Loucy (cell line): ENCODE measurements around the gene OR6C68.
"Not testable (repeated sequence)": the region's sequence is repeated elsewhere in the genome, so short reads cannot be mapped to it uniquely, and the experiment has no call there.

Experiments used
- H2AFZ ChIP-seq: fragments of 200-600 bp; sonication (generic); 2 replicates; pipeline ENCODE4 v1.6.0; 2016; ENCODE audit warnings: antibody characterized with exemption, mild to moderate bottlenecking, low read length, moderate library complexity
- H3F3A ChIP-seq: fragments of 200-600 bp; 2 replicates; pipeline ENCODE4 v1.6.0; 2016; ENCODE audit warnings: antibody characterized with exemption, low read depth, mild to moderate bottlenecking
- H3K27me3 ChIP-seq: fragments of 200-600 bp; sonication (generic); 2 replicates; pipeline ENCODE4 v1.6.1; 2014; ENCODE audit warnings: low read length, mild to moderate bottlenecking; ENCODE audit not compliant: insufficient read depth, poor library complexity, severe bottlenecking
- H3K36me3 ChIP-seq: fragments of 200-600 bp; sonication (generic); 2 replicates; pipeline ENCODE4 v1.6.1; 2016; ENCODE audit warnings: low read length; ENCODE audit not compliant: insufficient read depth
- H3K4me1 ChIP-seq: fragments of 200-600 bp; sonication (generic); 2 replicates; pipeline ENCODE4 v1.5.1; 2014; ENCODE audit warnings: low read length, mild to moderate bottlenecking; ENCODE audit not compliant: insufficient read depth, poor library complexity, severe bottlenecking
- H3K4me2 ChIP-seq: fragments of 200-600 bp; sonication (generic); 2 replicates; pipeline ENCODE4 v1.6.0; 2014; ENCODE audit warnings: antibody characterized with exemption, low read length, low read depth, mild to moderate bottlenecking; ENCODE audit not compliant: poor library complexity, severe bottlenecking
- H3K4me3 ChIP-seq: fragments of 200-600 bp; sonication (generic); 2 replicates; pipeline ENCODE4 v1.5.1; 2014; ENCODE audit warnings: low read length, mild to moderate bottlenecking, mixed read lengths; ENCODE audit not compliant: poor library complexity, severe bottlenecking
- H3K79me2 ChIP-seq: fragments of 200-600 bp; sonication (generic); 2 replicates; pipeline ENCODE4 v1.6.1; 2014; ENCODE audit warnings: low read length; ENCODE audit not compliant: insufficient read depth
- H3K9ac ChIP-seq: fragments of 200-600 bp; sonication (generic); 2 replicates; pipeline ENCODE4 v1.6.0; 2014; ENCODE audit warnings: mild to moderate bottlenecking, low read depth, low read length, moderate library complexity; ENCODE audit not compliant: poor library complexity, severe bottlenecking
- H3K9me2 ChIP-seq: fragments of 200-600 bp; sonication (generic); replicated peaks from 2 replicates; pipeline ENCODE4 v1.6.1; 2016; ENCODE audit warnings: low read depth, low read length, mixed read lengths
- H3K9me3 ChIP-seq: fragments of 200-600 bp; sonication (generic); 2 replicates; pipeline ENCODE4 v1.6.1; 2014; ENCODE audit warnings: mild to moderate bottlenecking, antibody characterized with exemption, low read length, low read depth; ENCODE audit not compliant: insufficient read depth
- H4K20me1 ChIP-seq: fragments of 200-600 bp; sonication (generic); 2 replicates; pipeline ENCODE4 v1.6.0; 2014; ENCODE audit warnings: antibody characterized with exemption, low read length, mild to moderate bottlenecking; ENCODE audit not compliant: insufficient read depth, poor library complexity, severe bottlenecking
- CTCF ChIP-seq: fragments of 200-600 bp; sonication (generic); conservative IDR thresholded peaks from 2 replicates; pipeline ENCODE4 v1.5.1; 2014; ENCODE audit warnings: mild to moderate bottlenecking, antibody characterized with exemption, low read length
- EZH2phosphoT487 ChIP-seq: fragments of 200-600 bp; IDR thresholded peaks from 2 replicates; pipeline ENCODE4 v1.6.1; 2018; ENCODE audit warnings: antibody characterized with exemption, mild to moderate bottlenecking, moderate library complexity, borderline replicate concordance

OR6C68 gene

GRCh38 chr12:55469291-55469690 is 22.9 kb upstream of the OR6C68 start:
- H3K79me2 ChIP-seq: no peaks in the 10 kb centered on the region
- H3K9ac ChIP-seq: no peak overlapping the region
- no peaks in the 10 kb centered on the region for H3K9me3 ChIP-seq
- H3K9me2 ChIP-seq: no peaks in the 10 kb centered on the region
- no peak for TF ChIP-seq CTCF
- no peak for TF ChIP-seq EZH2phosphoT487
- H3K27me3 ChIP-seq: no peaks in the 10 kb centered on the region
- no peaks in the 10 kb centered on the region for H4K20me1 ChIP-seq
- no peak overlapping the region for H2AFZ ChIP-seq
- no peaks in the 10 kb centered on the region for H3F3A ChIP-seq
- no peak overlapping the region for H3K4me3 ChIP-seq
- H3K4me2 ChIP-seq: no peak overlapping the region
- no peaks in the 10 kb centered on the region for H3K4me1 ChIP-seq
- H3K36me3 ChIP-seq: no peaks in the 10 kb centered on the region

GRCh38 chr12:55470088-55470829 is 21.9 kb upstream of the OR6C68 start, which contains the start of gene OR6C70:
TSS of gene OR6C70 (minus strand) at chr12:55470138. CDS start at chr12:55470138, 0 bp downstream.
- no peaks in the 10 kb centered on the region for H3K79me2 ChIP-seq
- H3K27me3 ChIP-seq: no peaks in the 10 kb centered on the region
- H3K9ac ChIP-seq: no peak within 1 kb of the TSS
- no peaks in the 10 kb centered on the region for H3K9me2 ChIP-seq
- H3K36me3 ChIP-seq: no peaks in the 10 kb centered on the region
- no peak within 1 kb of the TSS for H3K4me2 ChIP-seq
- H3K9me3 ChIP-seq: no peaks in the 10 kb centered on the region
- no peak for TF ChIP-seq EZH2phosphoT487
- no peak for TF ChIP-seq CTCF
- H2AFZ ChIP-seq: no peak within 1 kb of the TSS
- no peaks in the 10 kb centered on the region for H4K20me1 ChIP-seq
- H3K4me1 ChIP-seq: no peaks in the 10 kb centered on the region
- H3F3A ChIP-seq: no peaks in the 10 kb centered on the region
- no peak within 1 kb of the TSS for H3K4me3 ChIP-seq

- Histone ChIP-seq H3K36me3 (no peaks in the 10 kb centered on the region), H3F3A (no peaks in the 10 kb centered on the region), H3K27me3 (no peaks in the 10 kb centered on the region), H3K4me3 (no peak overlapping the region), H3K79me2 (no peaks in the 10 kb centered on the region), H3K9ac (no peak overlapping the region), H4K20me1 (no peaks in the 10 kb centered on the region), H2AFZ (no peak overlapping the region), H3K4me1 (no peaks in the 10 kb centered on the region), H3K9me3 (no peaks in the 10 kb centered on the region), H3K9me2 (no peaks in the 10 kb centered on the region), H3K4me2 (no peak overlapping the region)
- TF ChIP-seq CTCF (no peak), EZH2phosphoT487 (no peak)
These were observed 19.9 kb upstream of the OR6C68 start for GRCh38 chr12:55472264-55472663.

GRCh38 chr12:55479136-55479535 is 13.0 kb upstream of the OR6C68 start:
- not testable (repeated sequence) for H2AFZ ChIP-seq, H3K9ac ChIP-seq, H3K4me1 ChIP-seq, H4K20me1 ChIP-seq, H3K27me3 ChIP-seq, H3F3A ChIP-seq, H3K4me3 ChIP-seq, H3K36me3 ChIP-seq, H3K9me2 ChIP-seq, H3K79me2 ChIP-seq, H3K9me3 ChIP-seq, H3K4me2 ChIP-seq

GRCh38 chr12:55484284-55484683 is 7.9 kb upstream of the OR6C68 start:
- H3K27me3 ChIP-seq, H3K9me3 ChIP-seq, H3K9ac ChIP-seq, H4K20me1 ChIP-seq, H3K36me3 ChIP-seq, H2AFZ ChIP-seq, H3K79me2 ChIP-seq, H3K4me1 ChIP-seq, H3K4me2 ChIP-seq, H3K9me2 ChIP-seq, H3K4me3 ChIP-seq, H3F3A ChIP-seq: not testable (repeated sequence)
